ENCODE results near the gene AP3D1. TPM values are rescaled to one million over a fixed set of nuclear protein-coding genes. Genes with fewer than 3 reads are reported as not detected.
"Not testable (repeated sequence)": the region's sequence is repeated elsewhere in the genome, so short reads cannot be mapped to it uniquely, and the experiment has no call there.

Gene AP3D1
- total RNA-seq, 1 experiment from 2014 or later, result 103 TPM

DNA sequence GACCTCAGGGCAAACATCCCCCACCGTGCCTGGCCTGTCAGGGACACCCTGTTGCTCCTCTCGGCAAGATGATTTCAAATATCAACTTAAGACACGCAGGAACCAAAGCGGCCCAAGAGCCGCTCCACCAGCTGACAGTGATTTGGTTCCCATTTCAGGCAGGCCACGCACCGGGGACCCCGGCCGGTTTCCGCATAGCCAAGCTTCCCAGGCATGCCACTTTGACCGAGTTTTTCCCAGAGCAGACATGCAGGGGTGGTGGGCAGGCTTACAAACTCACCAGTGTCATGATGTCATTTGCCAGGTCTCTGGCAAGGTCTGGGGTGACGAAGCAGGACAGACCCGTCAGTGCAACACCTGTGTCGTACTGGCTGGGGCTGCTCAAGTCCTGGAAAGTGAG is 19.2 kb downstream of the AP3D1 start:
- BruUV-seq (replicated peaks), result no TSS peak
- TF ChIP-seq EZH2 (IDR thresholded peaks at IDR 0.05; ENCODE audit: low read length, unreplicated experiment) (no peak), EZH2phosphoT487 (IDR thresholded peaks at IDR 0.05; ENCODE audit: borderline replicate concordance, low read length) (no peak)
- TF ChIP-seq, protein P1, sequence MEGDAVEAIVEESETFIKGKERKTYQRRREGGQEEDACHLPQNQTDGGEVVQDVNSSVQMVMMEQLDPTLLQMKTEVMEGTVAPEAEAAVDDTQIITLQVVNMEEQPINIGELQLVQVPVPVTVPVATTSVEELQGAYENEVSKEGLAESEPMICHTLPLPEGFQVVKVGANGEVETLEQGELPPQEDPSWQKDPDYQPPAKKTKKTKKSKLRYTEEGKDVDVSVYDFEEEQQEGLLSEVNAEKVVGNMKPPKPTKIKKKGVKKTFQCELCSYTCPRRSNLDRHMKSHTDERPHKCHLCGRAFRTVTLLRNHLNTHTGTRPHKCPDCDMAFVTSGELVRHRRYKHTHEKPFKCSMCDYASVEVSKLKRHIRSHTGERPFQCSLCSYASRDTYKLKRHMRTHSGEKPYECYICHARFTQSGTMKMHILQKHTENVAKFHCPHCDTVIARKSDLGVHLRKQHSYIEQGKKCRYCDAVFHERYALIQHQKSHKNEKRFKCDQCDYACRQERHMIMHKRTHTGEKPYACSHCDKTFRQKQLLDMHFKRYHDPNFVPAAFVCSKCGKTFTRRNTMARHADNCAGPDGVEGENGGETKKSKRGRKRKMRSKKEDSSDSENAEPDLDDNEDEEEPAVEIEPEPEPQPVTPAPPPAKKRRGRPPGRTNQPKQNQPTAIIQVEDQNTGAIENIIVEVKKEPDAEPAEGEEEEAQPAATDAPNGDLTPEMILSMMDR (conservative IDR thresholded peaks at IDR 0.05; ENCODE audit: low read depth, low read length), result no peak
- POLR2A ChIA-PET (ENCODE audit: unreplicated experiment), result no interaction called here
- Histone ChIP-seq H3K36me3 (ENCODE audit: low read depth, low read length) (peaks cover 4% of the 10 kb centered on the region; the same call in 1 of the 2 replicates), H3K9ac (ENCODE audit: low read length) (no peak overlapping the region), H3K9me3 (ENCODE audit: low read length) (no peaks in the 10 kb centered on the region), H3K4me2 (ENCODE audit: low read length) (no peak overlapping the region), H3F3A (ENCODE audit: low read length, unreplicated experiment) (no peaks in the 10 kb centered on the region), H2AFZ (ENCODE audit: low read length) (no peak overlapping the region), H3K9me2 (replicated peaks; ENCODE audit: low read length) (no peaks in the 10 kb centered on the region), H3K4me3 (ENCODE audit: low read length) (no peak overlapping the region), H3K79me2 (ENCODE audit: low read length) (no peaks in the 10 kb centered on the region), H3K4me1 (ENCODE audit: insufficient read depth, low read length) (no peaks in the 10 kb centered on the region), H4K20me1 (ENCODE audit: low read length) (no peaks in the 10 kb centered on the region), H3K27ac (ENCODE audit: low read length) (no peak overlapping the region), H3K27me3 (ENCODE audit: low read length) (no peaks in the 10 kb centered on the region)
- DNase-seq (no peak), ATAC-seq (no peak)
- intact Hi-C loops (cut with micrococcal nuclease), result no loop called here
- CTCF ChIA-PET, result no interaction called here

DNA sequence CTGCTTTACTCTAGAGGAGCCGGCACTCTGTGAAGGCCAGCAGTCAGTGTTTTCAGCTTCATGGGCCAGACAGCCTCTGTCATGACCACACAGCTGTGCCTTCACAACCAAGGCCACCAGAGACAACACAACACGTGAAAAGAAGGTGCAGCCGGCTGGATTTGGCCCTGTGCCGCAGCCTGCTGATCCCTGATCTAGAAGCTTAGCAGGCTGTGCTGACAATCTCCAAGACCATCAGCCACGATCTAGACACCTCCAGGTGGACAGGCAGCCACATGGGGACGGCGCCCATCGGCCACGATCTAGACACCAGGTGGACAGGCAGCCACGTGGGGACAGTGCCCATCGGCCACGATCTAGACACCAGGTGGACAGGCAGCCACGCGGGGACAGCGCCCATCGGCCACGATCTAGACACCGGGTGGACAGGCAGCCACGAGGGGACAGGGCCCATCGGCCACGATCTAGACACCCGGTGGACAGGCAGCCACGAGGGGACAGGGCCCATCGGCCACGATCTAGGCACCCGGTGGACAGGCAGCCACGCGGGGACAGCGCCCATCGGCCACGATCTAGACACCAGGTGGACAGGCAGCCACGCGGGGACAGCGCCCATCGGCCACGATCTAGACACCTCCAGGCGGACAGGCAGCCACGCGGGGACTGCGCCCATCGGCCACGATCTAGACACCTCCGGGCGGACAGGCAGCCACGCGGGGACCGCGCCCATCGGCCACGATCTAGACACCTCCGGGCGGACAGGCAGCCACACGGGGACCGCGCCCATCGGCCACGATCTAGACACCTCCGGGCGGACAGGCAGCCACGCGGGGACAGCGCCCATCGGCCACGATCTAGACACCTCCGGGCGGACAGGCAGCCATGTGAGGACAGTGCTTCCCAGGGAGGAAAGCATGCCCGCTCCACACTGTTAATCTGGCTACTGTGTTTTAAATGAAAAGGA is 20.1 kb downstream of the AP3D1 start:
- H3F3A ChIP-seq (ENCODE audit: low read length, unreplicated experiment); H3K4me1 ChIP-seq (ENCODE audit: insufficient read depth, low read length); H3K9ac ChIP-seq (ENCODE audit: low read length); BruUV-seq (replicated peaks); CTCF ChIA-PET; H2AFZ ChIP-seq (ENCODE audit: low read length); DNase-seq; H3K9me3 ChIP-seq (ENCODE audit: low read length); H3K9me2 ChIP-seq (replicated peaks; ENCODE audit: low read length); H3K27me3 ChIP-seq (ENCODE audit: low read length); intact Hi-C loops (cut with micrococcal nuclease); H3K79me2 ChIP-seq (ENCODE audit: low read length); H4K20me1 ChIP-seq (ENCODE audit: low read length); H3K4me2 ChIP-seq (ENCODE audit: low read length); H3K27ac ChIP-seq (ENCODE audit: low read length); POLR2A ChIA-PET (ENCODE audit: unreplicated experiment); H3K36me3 ChIP-seq (ENCODE audit: low read depth, low read length); H3K4me3 ChIP-seq (ENCODE audit: low read length); ATAC-seq: not testable (repeated sequence)

DNA sequence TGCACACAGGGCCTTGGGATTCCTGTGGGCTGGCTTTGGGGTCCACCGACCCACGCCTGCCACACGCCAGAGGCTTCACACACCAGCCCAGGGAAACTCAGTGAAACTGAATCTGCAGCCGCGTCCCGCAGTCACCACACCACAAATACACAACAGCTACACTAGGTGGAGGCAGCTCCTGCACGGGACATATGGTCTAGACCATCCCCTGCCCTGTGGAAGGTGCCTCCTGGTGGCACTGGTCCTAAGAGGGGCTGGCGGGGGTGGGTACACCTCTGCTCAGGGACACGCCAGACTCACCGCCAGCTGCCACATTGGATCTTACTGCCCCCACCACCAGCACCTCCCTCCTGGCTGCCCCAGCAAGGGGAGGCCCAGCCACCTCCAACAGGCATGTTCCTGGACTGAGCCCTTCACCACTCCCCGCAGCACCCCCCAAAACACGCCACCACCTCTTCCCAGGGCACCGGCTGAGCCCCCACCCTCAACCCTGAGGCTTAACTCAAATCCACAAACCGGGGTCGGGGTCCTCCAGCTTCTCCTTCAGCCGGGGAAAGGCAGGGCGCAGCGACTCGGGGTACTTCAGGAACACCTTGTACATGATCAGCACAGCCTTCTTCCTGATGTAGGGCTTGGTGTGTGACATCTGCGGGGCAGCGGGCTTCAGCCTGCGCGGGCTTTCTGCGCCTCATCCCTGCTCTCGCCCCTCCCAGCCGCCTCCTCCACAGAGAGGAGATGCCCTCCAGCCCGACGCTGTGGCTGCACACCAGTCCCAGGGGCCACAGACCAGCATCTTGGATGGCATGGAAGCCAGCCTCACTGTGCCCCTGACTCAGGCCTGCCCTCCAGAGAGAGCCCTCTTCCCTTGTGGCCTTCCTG is 21.2 kb downstream of the AP3D1 start:
- no TSS peak for BruUV-seq (replicated peaks)
- CTCF ChIA-PET, result no interaction called here
- no peak for TF ChIP-seq EZH2phosphoT487 (IDR thresholded peaks at IDR 0.05; ENCODE audit: borderline replicate concordance, low read length)
- TF ChIP-seq, protein P1 (conservative IDR thresholded peaks at IDR 0.05; ENCODE audit: low read depth, low read length), result no peak
- no peak for TF ChIP-seq EZH2 (IDR thresholded peaks at IDR 0.05; ENCODE audit: low read length, unreplicated experiment)
- Histone ChIP-seq H2AFZ (ENCODE audit: low read length) (no peak overlapping the region), H3K36me3 (ENCODE audit: low read depth, low read length) (peaks cover 7% of the 10 kb centered on the region; the same call in 1 of the 2 replicates), H3K79me2 (ENCODE audit: low read length) (no peaks in the 10 kb centered on the region), H3K4me3 (ENCODE audit: low read length) (no peak overlapping the region), H4K20me1 (ENCODE audit: low read length) (no peaks in the 10 kb centered on the region), H3F3A (ENCODE audit: low read length, unreplicated experiment) (no peaks in the 10 kb centered on the region), H3K27ac (ENCODE audit: low read length) (no peak overlapping the region), H3K9me3 (ENCODE audit: low read length) (no peaks in the 10 kb centered on the region), H3K4me1 (ENCODE audit: insufficient read depth, low read length) (no peaks in the 10 kb centered on the region), H3K27me3 (ENCODE audit: low read length) (no peaks in the 10 kb centered on the region), H3K4me2 (ENCODE audit: low read length) (no peak overlapping the region), H3K9ac (ENCODE audit: low read length) (no peak overlapping the region), H3K9me2 (replicated peaks; ENCODE audit: low read length) (no peaks in the 10 kb centered on the region)
- POLR2A ChIA-PET (ENCODE audit: unreplicated experiment), result no interaction called here
- intact Hi-C loops (cut with micrococcal nuclease), result no loop called here
- ATAC-seq, result no peak
- no peak for DNase-seq

Data from PC-3 (cell line).